ENCODE data around the gene SLC6A6.

Gene SLC6A6

DNA sequence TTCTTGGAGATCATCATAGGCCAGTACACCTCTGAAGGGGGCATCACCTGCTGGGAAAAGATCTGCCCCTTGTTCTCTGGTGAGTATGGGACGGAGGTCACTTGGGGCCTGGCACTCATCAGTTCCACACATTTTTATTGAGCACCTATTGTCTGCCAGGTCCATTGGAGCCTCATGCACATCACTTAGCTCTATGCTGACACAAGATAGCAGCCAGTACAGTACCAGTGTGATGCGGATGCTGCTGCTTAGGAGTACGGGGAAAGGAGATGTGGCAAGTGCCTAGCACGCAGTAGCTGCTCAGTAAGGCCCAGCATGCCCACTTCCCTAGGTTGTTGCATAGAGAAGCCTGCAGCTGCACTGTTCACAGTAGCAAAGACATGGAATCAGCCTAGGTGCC, 43.4 kb downstream of the SLC6A6 start:
- TF ChIP-seq, protein P1, sequence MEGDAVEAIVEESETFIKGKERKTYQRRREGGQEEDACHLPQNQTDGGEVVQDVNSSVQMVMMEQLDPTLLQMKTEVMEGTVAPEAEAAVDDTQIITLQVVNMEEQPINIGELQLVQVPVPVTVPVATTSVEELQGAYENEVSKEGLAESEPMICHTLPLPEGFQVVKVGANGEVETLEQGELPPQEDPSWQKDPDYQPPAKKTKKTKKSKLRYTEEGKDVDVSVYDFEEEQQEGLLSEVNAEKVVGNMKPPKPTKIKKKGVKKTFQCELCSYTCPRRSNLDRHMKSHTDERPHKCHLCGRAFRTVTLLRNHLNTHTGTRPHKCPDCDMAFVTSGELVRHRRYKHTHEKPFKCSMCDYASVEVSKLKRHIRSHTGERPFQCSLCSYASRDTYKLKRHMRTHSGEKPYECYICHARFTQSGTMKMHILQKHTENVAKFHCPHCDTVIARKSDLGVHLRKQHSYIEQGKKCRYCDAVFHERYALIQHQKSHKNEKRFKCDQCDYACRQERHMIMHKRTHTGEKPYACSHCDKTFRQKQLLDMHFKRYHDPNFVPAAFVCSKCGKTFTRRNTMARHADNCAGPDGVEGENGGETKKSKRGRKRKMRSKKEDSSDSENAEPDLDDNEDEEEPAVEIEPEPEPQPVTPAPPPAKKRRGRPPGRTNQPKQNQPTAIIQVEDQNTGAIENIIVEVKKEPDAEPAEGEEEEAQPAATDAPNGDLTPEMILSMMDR (IDR thresholded peaks at IDR 0.05; ENCODE audit: low read depth, low read length): no peak
- DNase-seq: no peak
- peaks cover 42% of the 10 kb centered on the region for H3K36me3 ChIP-seq
- H3K4me3 ChIP-seq (ENCODE audit: low read depth, low read length): no peak overlapping the region
- H3K9me3 ChIP-seq: no peaks in the 10 kb centered on the region
- H3K4me1 ChIP-seq: peaks cover 10% of the 10 kb centered on the region
- no peaks in the 10 kb centered on the region for H3K27me3 ChIP-seq

DNA sequence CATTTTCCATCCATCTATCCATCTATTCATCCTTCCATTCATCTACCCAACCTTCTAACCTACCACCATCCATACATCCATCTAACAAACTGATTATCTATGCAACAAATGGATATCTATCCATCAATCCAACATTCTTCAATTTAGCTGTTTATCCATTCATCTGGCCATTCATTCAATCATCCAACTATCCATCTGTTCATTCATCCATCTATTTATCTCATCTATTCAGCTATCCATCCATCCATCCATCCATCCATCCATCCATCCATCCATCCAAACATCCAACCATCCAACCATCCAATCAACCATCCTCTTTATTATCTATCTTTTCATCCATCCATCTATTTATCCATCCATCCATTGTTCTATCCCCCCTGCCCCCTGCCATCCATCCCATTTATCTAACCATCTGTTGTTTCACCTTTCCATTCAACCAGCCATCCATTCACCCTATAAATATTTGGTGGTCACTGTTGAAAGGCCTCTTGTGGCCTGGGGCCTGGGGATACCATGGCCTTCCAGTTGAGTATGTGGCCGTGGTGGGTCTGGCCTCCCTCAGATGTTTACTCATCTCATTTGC, 44.7 kb downstream of the SLC6A6 start:
- H3K4me3 ChIP-seq (ENCODE audit: low read depth, low read length): no peak overlapping the region
- peaks cover 46% of the 10 kb centered on the region for H3K36me3 ChIP-seq
- peaks cover 4% of the 10 kb centered on the region for H3K4me1 ChIP-seq
- no peak for DNase-seq
- no peaks in the 10 kb centered on the region for H3K27me3 ChIP-seq
- TF ChIP-seq, protein P1 (IDR thresholded peaks at IDR 0.05; ENCODE audit: low read depth, low read length): no peak
- no peaks in the 10 kb centered on the region for H3K9me3 ChIP-seq

DNA sequence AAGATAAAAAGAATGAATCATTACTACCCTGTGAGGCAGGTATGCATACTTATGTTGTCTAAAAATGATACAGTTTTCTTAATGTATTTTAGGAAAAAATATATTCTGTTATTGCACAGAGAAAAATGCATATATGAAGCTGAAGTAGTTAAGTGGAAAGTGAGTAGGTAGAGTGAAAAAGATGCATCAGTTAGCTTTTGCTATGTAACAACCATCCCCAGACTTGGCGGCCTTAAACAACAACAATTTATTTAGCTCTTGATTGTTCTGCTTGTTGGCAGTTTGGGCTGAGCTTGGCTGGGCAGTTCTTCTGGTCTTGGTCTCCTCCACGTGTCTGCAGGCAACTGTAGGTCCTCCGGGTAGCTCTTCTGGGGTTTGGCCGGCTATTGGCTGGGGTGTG, 45.7 kb downstream of the SLC6A6 start:
- Histone ChIP-seq H3K9me3 (no peaks in the 10 kb centered on the region), H3K4me3 (ENCODE audit: low read depth, low read length) (no peak overlapping the region), H3K27me3 (no peaks in the 10 kb centered on the region), H3K4me1 (peaks cover 10% of the 10 kb centered on the region), H3K36me3 (peaks cover 46% of the 10 kb centered on the region)
- TF ChIP-seq, protein P1 (IDR thresholded peaks at IDR 0.05; ENCODE audit: low read depth, low read length): no peak
- no peak for DNase-seq

DNA sequence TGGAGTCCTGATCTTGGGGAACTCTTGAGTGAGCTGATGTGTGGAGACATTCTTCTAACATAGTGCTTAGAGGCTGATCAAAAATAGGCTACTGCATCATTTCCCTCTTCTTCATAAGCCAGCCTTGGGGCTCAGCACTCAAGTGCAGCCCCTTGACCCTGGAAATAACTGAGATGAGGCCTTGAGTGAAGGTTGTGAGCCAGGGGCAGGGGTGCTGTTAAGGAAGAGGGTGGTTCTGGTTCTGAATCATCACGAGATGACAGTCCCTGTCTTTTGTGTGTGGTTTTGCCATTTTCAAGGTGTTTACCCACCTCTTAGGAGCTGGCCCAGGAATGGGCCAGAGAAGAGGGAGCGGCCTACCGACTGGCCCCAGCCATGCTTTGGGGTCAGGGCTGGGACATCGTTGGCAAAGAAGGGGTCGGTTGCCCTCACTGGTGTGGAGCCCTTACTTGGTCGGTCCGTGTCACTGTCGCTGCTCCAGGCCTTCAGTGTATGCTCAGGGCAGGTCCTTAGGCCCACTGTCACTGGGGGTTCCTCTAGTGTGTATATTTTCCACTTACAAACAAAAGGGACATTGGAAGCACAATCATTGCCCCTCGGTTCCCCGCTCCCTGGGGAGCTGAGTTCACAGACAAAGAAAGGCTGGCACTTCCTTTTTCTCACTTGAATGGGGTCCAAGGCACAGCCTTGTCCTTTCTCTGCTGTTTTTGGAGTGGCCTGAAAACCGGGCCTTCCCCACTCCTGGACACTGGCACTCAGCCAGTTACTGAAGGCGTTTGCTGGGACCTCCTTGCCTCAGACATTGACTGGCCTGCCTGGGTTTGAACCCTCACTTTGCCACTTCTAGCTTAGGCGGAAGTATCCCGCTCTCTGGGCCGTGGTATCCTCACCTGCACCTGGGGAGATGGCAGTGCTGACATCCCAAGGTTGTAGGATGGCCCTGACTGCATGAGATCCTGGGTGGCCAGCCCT, 46.6 kb downstream of the SLC6A6 start:
- no peak for DNase-seq
- no peaks in the 10 kb centered on the region for H3K27me3 ChIP-seq
- H3K4me3 ChIP-seq (ENCODE audit: low read depth, low read length): no peak overlapping the region
- TF ChIP-seq, protein P1 (IDR thresholded peaks at IDR 0.05; ENCODE audit: low read depth, low read length): no peak
- H3K9me3 ChIP-seq: no peaks in the 10 kb centered on the region
- peaks cover 50% of the 10 kb centered on the region for H3K36me3 ChIP-seq
- H3K4me1 ChIP-seq: peaks cover 14% of the 10 kb centered on the region

DNA sequence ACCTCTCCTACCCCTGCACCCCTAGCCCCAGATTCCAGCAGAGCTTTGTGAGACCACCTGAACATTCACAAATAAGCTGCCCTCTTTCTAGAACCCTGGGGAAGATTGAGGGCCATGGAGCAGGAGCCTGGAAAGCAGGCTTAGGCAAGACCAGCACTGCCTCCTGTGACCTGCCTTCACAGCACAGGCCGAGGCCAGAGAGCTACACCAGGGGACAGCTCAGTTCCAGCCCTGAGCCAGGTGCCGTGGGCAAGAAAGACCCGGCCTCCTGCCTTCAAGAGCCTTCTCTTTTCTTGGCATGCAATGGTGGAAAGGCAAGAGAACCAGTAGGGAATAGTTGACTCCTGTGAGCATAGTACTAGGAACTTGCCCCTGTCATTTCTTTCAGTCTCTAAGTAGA, 48.1 kb downstream of the SLC6A6 start:
- Histone ChIP-seq H3K4me3 (ENCODE audit: low read depth, low read length) (no peak overlapping the region), H3K27me3 (no peaks in the 10 kb centered on the region), H3K9me3 (no peaks in the 10 kb centered on the region), H3K36me3 (peaks cover 62% of the 10 kb centered on the region), H3K4me1 (peaks cover 14% of the 10 kb centered on the region)
- TF ChIP-seq, protein P1 (IDR thresholded peaks at IDR 0.05; ENCODE audit: low read depth, low read length): no peak
- no peak for DNase-seq

All from BE2C (cell line).